Measurements from ENCODE around the gene TPT1. TPM values are rescaled to one million over a fixed set of nuclear protein-coding genes. Genes with fewer than 3 reads are reported as not detected.
"Not testable (repeated sequence)": the region's sequence is repeated elsewhere in the genome, so short reads cannot be mapped to it uniquely, and the experiment has no call there.

Gene TPT1
- total RNA-seq, 1 experiment from 2014 or later, result 1,963 TPM

- no peaks in the 10 kb centered on the region for H3K27me3 ChIP-seq (replicated peaks; ENCODE audit: insufficient read depth, low read depth, low read length, poor library complexity)
- TF ChIP-seq CTCF (conservative IDR thresholded peaks at IDR 0.05; ENCODE audit: low read depth, low read length), result no peak
- TF ChIP-seq EZH2 (IDR thresholded peaks at IDR 0.05; ENCODE audit: borderline replicate concordance, low read depth, low read length, poor library complexity, severe bottlenecking), result no peak
- peaks cover 6% of the 10 kb centered on the region for H3K4me1 ChIP-seq (ENCODE audit: insufficient read depth, low read length, poor library complexity, severe bottlenecking)
- ChIA-PET POLR2A (ENCODE audit: low non-redundant PET) (no interaction called here), CTCF (no interaction called here)
- H3K9me3 ChIP-seq (ENCODE audit: low read depth, low read length, poor library complexity, severe bottlenecking), result no peaks in the 10 kb centered on the region
- H3K4me3 ChIP-seq (ENCODE audit: low read depth, low read length, poor library complexity, severe bottlenecking), result no peak overlapping the region
- intact Hi-C loops (cut with micrococcal nuclease; ENCODE audit: unreplicated experiment), result no loop called here
- DNase-seq (ENCODE audit: low spot score), result no peak
- peaks cover 22% of the 10 kb centered on the region for H3K36me3 ChIP-seq (ENCODE audit: insufficient read depth, low read length, poor library complexity, severe bottlenecking)
- H3K27ac ChIP-seq (ENCODE audit: low read depth, low read length, poor library complexity, severe bottlenecking), result peak overlapping the region; percentile 35
- no TSS peak for BruUV-seq (replicated peaks)
These were observed 8.5 kb upstream of the TPT1 start for GRCh38 chr13:45349438-45349837.

- intact Hi-C loops (cut with micrococcal nuclease; ENCODE audit: unreplicated experiment); H3K4me1 ChIP-seq (ENCODE audit: insufficient read depth, low read length, poor library complexity, severe bottlenecking); H3K27me3 ChIP-seq (replicated peaks; ENCODE audit: insufficient read depth, low read depth, low read length, poor library complexity); H3K27ac ChIP-seq (ENCODE audit: low read depth, low read length, poor library complexity, severe bottlenecking); POLR2A ChIA-PET (ENCODE audit: low non-redundant PET); CTCF ChIA-PET; DNase-seq (ENCODE audit: low spot score); H3K9me3 ChIP-seq (ENCODE audit: low read depth, low read length, poor library complexity, severe bottlenecking); H3K4me3 ChIP-seq (ENCODE audit: low read depth, low read length, poor library complexity, severe bottlenecking); BruUV-seq (replicated peaks): not testable (repeated sequence)
- peaks cover 28% of the 10 kb centered on the region for H3K36me3 ChIP-seq (ENCODE audit: insufficient read depth, low read length, poor library complexity, severe bottlenecking)
These were observed 3.1 kb upstream of the TPT1 start for GRCh38 chr13:45344064-45344463.

- H3K27me3 ChIP-seq (replicated peaks; ENCODE audit: insufficient read depth, low read depth, low read length, poor library complexity); DNase-seq (ENCODE audit: low spot score); intact Hi-C loops (cut with micrococcal nuclease; ENCODE audit: unreplicated experiment); H3K27ac ChIP-seq (ENCODE audit: low read depth, low read length, poor library complexity, severe bottlenecking); H3K4me3 ChIP-seq (ENCODE audit: low read depth, low read length, poor library complexity, severe bottlenecking); BruUV-seq (replicated peaks); CTCF ChIA-PET; H3K9me3 ChIP-seq (ENCODE audit: low read depth, low read length, poor library complexity, severe bottlenecking): not testable (repeated sequence)
- peaks cover 36% of the 10 kb centered on the region for H3K36me3 ChIP-seq (ENCODE audit: insufficient read depth, low read length, poor library complexity, severe bottlenecking)
- POLR2A ChIA-PET (ENCODE audit: low non-redundant PET), result interaction anchor here (0.5 kb wide), 2 partner anchors 14 to 258 kb away, joined by 3 to 4 read pairs; no protein-coding TSS in a partner anchor
- H3K4me1 ChIP-seq (ENCODE audit: insufficient read depth, low read length, poor library complexity, severe bottlenecking), result peaks cover 15% of the 10 kb centered on the region
These were observed 2.1 kb upstream of the TPT1 start for GRCh38 chr13:45343102-45343501.

GRCh38 chr13:45342668-45343067 lies 1.7 kb upstream of the TPT1 start:
- peaks cover 38% of the 10 kb centered on the region for H3K36me3 ChIP-seq (ENCODE audit: insufficient read depth, low read length, poor library complexity, severe bottlenecking)
- CTCF ChIA-PET; BruUV-seq (replicated peaks); intact Hi-C loops (cut with micrococcal nuclease; ENCODE audit: unreplicated experiment); H3K27me3 ChIP-seq (replicated peaks; ENCODE audit: insufficient read depth, low read depth, low read length, poor library complexity); DNase-seq (ENCODE audit: low spot score); H3K9me3 ChIP-seq (ENCODE audit: low read depth, low read length, poor library complexity, severe bottlenecking): not testable (repeated sequence)
- peak overlapping the region; percentile 100 for H3K27ac ChIP-seq (ENCODE audit: low read depth, low read length, poor library complexity, severe bottlenecking)
- POLR2A ChIA-PET (ENCODE audit: low non-redundant PET), result interaction anchor here (0.5 to 1.2 kb wide), 3 partner anchors 12 to 258 kb away, joined by 3 to 4 read pairs (median 4); no protein-coding TSS in a partner anchor
- peaks cover 19% of the 10 kb centered on the region for H3K4me1 ChIP-seq (ENCODE audit: insufficient read depth, low read length, poor library complexity, severe bottlenecking)
- peak overlapping the region; percentile 99 for H3K4me3 ChIP-seq (ENCODE audit: low read depth, low read length, poor library complexity, severe bottlenecking)
